Muscle layer of duodenum (tissue), 2 donors: Measurements from ENCODE around the gene PSMG2.

Experiments
- H3K27ac ChIP-seq: one replicate; pipeline ENCODE4 v1.7.0; 2013; ENCODE audit warnings: mild to moderate bottlenecking, low read length
- H3K27me3 ChIP-seq: one replicate; pipeline ENCODE4 v1.7.0; 2013; ENCODE audit warnings: low read depth, mild to moderate bottlenecking, control low read depth, low read length
- H3K36me3 ChIP-seq, 2 donors: one replicate each; pipeline ENCODE4 v1.7.0; 2013; ENCODE audit warnings: low read length in 2 of 2, control low read depth in 1 of 2, mild to moderate bottlenecking in 1 of 2; ENCODE audit not compliant: insufficient read depth in 2 of 2, control insufficient read depth in 1 of 2
- H3K4me1 ChIP-seq, 2 donors: one replicate each; pipeline ENCODE4 v1.7.0; 2013; ENCODE audit warnings: low read length in 2 of 2, mild to moderate bottlenecking in 2 of 2, control low read depth in 1 of 2, moderate library complexity in 1 of 2; ENCODE audit not compliant: insufficient read depth in 2 of 2, control insufficient read depth in 1 of 2
- H3K4me3 ChIP-seq, 2 donors: one replicate each; pipeline ENCODE4 v1.7.0; 2013; ENCODE audit warnings: low read length in 2 of 2, low read depth in 1 of 2, mild to moderate bottlenecking in 1 of 2
- H3K9me3 ChIP-seq, 2 donors: one replicate each; pipeline ENCODE4 v1.7.0; 2013; ENCODE audit warnings: low read length in 2 of 2, control low read depth in 1 of 2, mild to moderate bottlenecking in 1 of 2; ENCODE audit not compliant: control insufficient read depth in 1 of 2
- donor health status: healthy.

The PSMG2 gene

DNA sequence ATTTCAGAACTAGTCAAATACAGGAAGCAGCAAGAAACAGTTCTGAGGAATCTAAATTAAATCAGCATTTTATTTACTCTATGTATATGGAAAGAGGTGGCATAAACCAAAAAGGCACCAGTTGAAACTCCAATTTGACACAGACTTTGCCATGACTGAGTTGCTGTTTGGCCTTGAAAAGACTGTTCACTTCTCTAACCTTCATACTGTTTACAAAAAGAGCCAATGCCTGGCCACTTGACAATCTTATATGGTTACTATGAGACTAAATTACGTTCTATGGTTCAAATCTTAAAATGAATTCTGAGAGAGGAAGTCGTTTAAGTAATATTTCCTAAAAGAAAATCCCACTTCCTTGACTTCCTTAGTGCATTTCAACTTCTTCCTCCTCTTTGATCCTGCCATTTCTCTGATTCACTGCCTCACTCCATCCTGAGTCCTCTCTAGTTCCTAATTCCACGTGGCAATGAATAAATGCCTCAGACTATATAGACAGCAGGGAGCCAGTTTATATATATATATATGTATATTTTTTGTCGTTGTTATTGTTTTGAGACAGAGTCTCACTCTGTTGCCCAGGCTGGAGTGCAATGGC is 13.5 kb upstream of the PSMG2 start:
- Histone ChIP-seq H3K36me3 (peaks cover 4 to 11% of the 10 kb centered on the region in 2 donors), H3K27ac (no peak overlapping the region), H3K9me3 (no peaks in the 10 kb centered on the region), H3K27me3 (no peaks in the 10 kb centered on the region), H3K4me3 (no peak overlapping the region), H3K4me1 (no peaks in the 10 kb centered on the region)

DNA sequence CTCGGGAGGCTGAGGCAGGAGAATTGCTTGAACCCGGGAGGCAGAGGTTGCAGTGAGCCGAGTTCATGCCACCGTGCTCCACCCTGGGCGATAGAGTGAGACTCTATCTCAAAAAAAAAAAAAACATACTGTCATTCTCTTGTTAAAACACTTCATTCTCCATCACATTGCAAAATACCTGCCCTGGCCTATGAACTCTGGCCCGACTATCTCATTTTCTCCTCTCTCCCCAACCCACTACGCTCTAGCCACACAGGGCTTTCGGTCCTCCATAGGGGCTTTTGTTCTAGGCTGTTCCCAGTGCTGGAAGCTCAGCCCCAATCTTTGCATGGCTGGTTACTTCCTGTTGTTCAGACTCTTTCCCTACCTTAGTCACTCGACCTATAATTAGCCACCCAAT is 10.6 kb upstream of the PSMG2 start:
- peaks cover 5 to 8% of the 10 kb centered on the region in 2 donors for H3K36me3 ChIP-seq
- no peak overlapping the region for H3K4me3 ChIP-seq

DNA sequence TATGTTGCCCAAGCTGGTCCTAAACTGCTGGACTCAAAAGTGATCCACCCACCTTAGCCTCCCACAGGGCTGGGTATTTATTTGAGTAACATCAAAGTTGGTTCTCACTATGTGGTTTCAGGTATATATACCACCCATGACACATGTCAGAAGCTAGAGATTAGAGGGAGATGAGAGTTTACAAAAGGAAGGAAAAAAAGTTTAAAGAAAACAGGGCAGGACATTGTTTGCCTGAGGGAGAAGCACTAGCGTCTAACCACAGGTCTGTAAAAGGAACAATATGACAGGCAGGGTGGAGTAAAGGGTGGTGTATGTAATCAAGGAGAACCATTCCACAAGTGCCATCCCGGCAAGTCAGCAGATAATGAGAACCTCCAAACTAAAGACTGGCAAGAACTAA is 8.8 kb upstream of the PSMG2 start:
- H3K4me1 ChIP-seq = no peaks in the 10 kb centered on the region
- H3K9me3 ChIP-seq = no peaks in the 10 kb centered on the region
- H3K27ac ChIP-seq = no peak overlapping the region
- H3K27me3 ChIP-seq = no peaks in the 10 kb centered on the region
- H3K36me3 ChIP-seq = peaks cover 8 to 11% of the 10 kb centered on the region in 2 donors
- H3K4me3 ChIP-seq = no peak overlapping the region

More for the DNA sequence above, 10.6 kb upstream of the PSMG2 start:
- no peaks in the 10 kb centered on the region for H3K27me3 ChIP-seq
- H3K9me3 ChIP-seq = no peaks in the 10 kb centered on the region
- H3K4me1 ChIP-seq = no peaks in the 10 kb centered on the region
- H3K27ac ChIP-seq = no peak overlapping the region

DNA sequence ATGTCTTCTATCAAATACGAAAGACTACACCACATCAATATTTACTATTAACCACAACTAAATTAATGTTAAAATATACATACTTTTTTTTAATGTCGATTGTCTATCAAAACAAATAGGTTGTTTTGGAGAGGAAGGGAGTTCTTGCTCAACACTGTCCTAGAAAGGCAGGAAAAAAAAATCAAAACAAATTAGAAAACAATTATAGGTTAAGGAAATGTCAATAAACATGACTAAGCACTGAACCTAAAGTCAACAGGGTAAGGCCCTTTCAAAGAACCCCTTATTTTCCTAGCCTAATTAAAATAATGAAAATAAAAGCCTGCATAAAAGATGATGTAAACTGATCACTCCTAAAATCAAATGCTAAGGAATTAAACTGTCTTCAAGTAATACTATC is 3.1 kb upstream of the PSMG2 start:
- no peaks in the 10 kb centered on the region for H3K27me3 ChIP-seq
- no peak overlapping the region for H3K4me3 ChIP-seq

DNA sequence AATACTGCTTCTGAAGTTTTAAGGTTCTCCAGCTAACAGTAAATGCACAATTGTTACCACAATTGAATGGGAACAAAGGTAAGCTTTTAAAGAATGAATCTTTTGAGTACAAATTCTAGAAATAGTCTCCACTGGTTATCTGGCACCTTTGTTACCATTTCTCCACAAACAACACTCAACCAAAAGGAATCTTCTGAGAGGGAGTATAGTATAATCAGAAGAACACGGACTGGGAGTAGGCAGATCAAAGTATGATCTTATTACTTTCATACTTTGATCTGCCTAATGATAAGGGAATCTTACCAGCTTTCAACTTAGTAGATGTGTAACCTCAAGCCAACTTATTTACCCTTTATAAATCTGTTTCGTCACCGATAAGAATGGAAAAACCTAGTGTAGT is 1.7 kb upstream of the PSMG2 start:
- peak overlapping the region; percentile 91 to 98 for H3K4me3 ChIP-seq

More for the DNA sequence above, 3.1 kb upstream of the PSMG2 start:
- Histone ChIP-seq H3K9me3 (no peaks in the 10 kb centered on the region), H3K36me3 (peaks cover 3 to 14% of the 10 kb centered on the region in 2 donors), H3K4me1 (peaks cover 0 to 19% of the 10 kb centered on the region in 2 donors), H3K27ac (no peak overlapping the region)

DNA sequence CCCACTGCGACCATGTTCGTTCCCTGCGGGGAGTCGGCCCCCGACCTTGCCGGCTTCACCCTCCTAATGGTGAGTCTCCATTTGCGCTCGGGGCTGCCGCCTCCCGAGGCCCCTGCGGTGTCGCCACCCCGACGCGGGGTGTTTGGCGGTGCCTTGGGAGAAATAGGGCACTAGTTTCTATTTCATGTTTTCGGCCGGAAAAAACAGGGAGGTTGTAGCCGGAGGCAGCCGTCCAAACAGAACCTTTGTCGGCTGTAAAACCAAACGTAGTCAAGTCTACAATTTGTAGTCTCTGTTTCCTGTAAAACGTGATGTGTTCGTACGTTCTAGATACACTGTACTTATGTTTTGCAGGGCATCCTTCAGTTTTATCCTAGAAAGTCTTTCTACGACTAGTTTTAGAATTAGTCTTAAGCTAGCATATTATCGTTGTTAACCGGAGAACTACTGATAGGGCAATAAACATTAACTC is 290 bp downstream of the PSMG2 start:
- H3K27me3 ChIP-seq = no peaks in the 10 kb centered on the region
- no peaks in the 10 kb centered on the region for H3K9me3 ChIP-seq
- peaks cover 0 to 24% of the 10 kb centered on the region in 2 donors for H3K4me1 ChIP-seq
- peaks cover 10 to 22% of the 10 kb centered on the region in 2 donors for H3K36me3 ChIP-seq
- peak overlapping the region; percentile 91 to 98 for H3K4me3 ChIP-seq
- peak overlapping the region; percentile 93 for H3K27ac ChIP-seq

More for the DNA sequence above, 1.7 kb upstream of the PSMG2 start:
- Histone ChIP-seq H3K9me3 (no peaks in the 10 kb centered on the region), H3K36me3 (peaks cover 3 to 14% of the 10 kb centered on the region in 2 donors), H3K27ac (no peak overlapping the region), H3K4me1 (peaks cover 0 to 24% of the 10 kb centered on the region in 2 donors), H3K27me3 (no peaks in the 10 kb centered on the region)

DNA sequence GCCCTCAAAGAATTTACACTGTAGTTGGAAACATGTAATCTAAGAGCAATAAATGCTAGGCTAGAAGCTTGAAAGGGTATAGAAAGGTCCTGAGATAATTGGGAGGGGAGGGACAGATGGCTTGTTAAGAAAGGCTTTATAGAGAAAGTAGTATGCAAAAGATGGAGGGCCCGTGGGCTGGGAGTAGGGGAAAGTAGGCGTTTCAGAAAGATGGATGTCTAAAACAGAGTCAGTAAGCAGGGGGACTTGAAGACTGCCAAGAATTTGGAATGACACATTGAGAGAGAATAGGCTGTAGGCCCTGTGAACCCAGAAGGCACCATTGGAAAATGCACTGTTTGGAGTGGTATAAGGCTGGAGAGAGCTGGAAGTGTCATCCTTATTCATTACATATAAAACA is 822 bp downstream of the PSMG2 start:
- no peaks in the 10 kb centered on the region for H3K27me3 ChIP-seq
- peak overlapping the region; percentile 91 to 98 for H3K4me3 ChIP-seq
- peak overlapping the region; percentile 93 for H3K27ac ChIP-seq
- H3K36me3 ChIP-seq = peaks cover 8 to 24% of the 10 kb centered on the region in 2 donors
- H3K4me1 ChIP-seq = peaks cover 0 to 24% of the 10 kb centered on the region in 2 donors
- H3K9me3 ChIP-seq = no peaks in the 10 kb centered on the region

DNA sequence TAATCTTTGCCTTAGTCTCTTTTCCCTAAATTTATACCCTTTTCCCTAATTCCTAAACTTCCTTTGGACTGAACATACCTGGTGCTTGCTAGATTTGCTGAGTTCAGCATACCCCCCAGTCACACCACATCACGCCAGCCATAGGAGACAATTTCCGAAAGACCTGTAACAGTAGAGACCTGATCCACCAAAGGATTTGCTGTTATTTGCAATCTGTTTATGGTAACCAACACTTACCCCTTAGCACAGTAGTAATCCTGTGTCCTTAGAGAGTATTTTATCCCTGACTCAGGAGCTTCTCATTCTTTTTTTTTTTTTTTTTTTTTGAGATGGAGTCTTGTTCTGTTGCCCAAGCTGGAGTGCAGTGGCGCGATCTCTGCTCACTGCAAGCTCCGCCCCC is 8.6 kb downstream of the PSMG2 start:
- Histone ChIP-seq H3K27ac (no peak overlapping the region), H3K36me3 (peaks cover 29 to 62% of the 10 kb centered on the region in 2 donors), H3K9me3 (no peaks in the 10 kb centered on the region), H3K4me3 (no peak overlapping the region), H3K27me3 (no peaks in the 10 kb centered on the region), H3K4me1 (no peaks in the 10 kb centered on the region)

DNA sequence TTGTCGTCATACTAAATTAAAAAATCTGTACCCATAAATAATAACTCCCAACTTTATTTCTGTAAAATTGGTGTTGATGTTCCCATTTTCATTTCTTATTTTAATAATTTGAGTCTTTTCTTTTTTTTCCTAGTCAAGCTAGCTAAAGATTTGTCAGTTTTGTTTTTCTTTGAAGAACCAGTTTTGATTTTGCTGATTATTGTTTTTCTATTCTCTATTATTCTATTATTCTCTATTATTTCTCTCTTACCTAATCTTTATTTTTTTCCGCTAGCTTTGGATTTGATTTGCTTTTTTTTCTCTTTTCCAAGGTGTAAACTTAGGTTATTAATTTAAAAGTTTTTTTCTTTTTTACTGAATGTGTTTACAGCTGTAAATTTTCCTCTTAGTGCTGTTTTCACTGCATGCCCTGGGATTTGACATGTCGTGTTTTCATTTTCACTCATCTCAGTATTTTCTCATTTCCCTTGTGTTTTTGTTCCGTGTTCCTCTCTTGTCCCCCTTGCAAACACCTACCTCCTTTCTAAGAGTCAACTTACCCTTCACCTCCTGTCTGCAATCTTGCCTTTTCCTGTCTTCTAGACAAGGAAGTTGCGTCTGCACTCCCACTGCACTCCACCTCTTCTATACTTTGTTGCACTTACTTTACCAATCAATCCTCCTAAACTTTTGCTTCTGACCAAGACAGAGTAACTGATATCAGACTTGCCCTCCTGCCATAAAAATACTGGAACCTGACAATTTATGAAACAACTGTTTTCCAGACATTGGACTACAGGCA is 18.8 kb downstream of the PSMG2 start:
- H3K4me1 ChIP-seq = no peaks in the 10 kb centered on the region

DNA sequence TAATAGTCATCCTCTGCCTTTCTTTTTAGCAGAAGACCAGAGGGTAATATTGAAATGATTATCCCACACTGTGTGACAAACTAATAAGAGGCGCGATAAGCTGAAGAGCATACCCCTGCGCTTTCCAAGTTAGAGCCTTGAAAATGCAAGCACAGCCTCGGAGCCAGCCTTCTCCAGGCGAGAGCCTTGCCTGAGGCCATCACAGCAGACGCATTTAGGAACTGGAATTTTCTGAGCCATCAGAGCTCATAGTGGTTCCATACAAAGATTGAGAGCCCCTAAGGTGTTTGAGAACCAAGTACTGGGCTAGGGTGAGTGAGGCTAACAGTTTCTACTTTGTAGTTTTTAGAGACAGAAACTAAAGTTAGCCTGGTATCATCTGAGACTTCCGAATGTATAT is 19.9 kb downstream of the PSMG2 start:
- Histone ChIP-seq H3K4me3 (no peak overlapping the region), H3K9me3 (no peaks in the 10 kb centered on the region), H3K36me3 (peaks cover 44% of the 10 kb centered on the region in 2 donors), H3K27me3 (no peaks in the 10 kb centered on the region), H3K27ac (no peak overlapping the region), H3K4me1 (no peaks in the 10 kb centered on the region)

More for the DNA sequence above, 18.8 kb downstream of the PSMG2 start:
- no peak overlapping the region for H3K4me3 ChIP-seq
- no peak overlapping the region for H3K27ac ChIP-seq
- H3K9me3 ChIP-seq = no peaks in the 10 kb centered on the region
- no peaks in the 10 kb centered on the region for H3K27me3 ChIP-seq
- H3K36me3 ChIP-seq = peaks cover 43 to 52% of the 10 kb centered on the region in 2 donors

DNA sequence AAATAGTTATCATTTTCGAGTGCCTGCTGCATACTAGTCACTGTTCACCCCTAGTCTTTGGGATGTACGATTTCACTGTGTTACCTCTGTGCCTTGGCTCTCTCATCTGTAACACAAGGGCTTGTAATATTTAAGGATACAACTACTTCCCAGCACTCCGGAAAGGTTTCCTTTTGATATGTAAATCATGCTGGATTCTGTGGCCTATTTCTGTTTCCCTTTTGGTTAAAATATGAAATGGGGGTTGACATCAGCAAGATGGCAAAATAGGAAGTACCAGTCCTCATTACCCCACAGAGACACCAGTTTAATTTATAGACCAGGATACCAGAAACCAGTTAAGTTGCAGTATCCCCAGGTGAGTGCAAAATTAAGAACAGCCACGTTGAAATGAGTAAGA is 23.5 kb downstream of the PSMG2 start:
- Histone ChIP-seq H3K36me3 (peaks cover 33 to 34% of the 10 kb centered on the region in 2 donors), H3K4me1 (no peaks in the 10 kb centered on the region), H3K27ac (no peak overlapping the region), H3K27me3 (no peaks in the 10 kb centered on the region), H3K9me3 (no peaks in the 10 kb centered on the region), H3K4me3 (no peak overlapping the region)
